NT2/D1 (cell line): ENCODE measurements around the gene PLCB1.

Experiments
- SUZ12 ChIP-seq: IDR thresholded peaks from 2 replicates; pipeline ENCODE4 v1.6.1; 2011; ENCODE audit not compliant: insufficient read length, insufficient read depth; ENCODE audit errors: extremely low read depth
- YY1 ChIP-seq: IDR thresholded peaks from 2 replicates; pipeline ENCODE4 v1.6.1; 2011; ENCODE audit not compliant: insufficient read length, insufficient read depth
- ZNF274 ChIP-seq: IDR thresholded peaks from 2 replicates; pipeline ENCODE4 v1.6.1; 2011; ENCODE audit warnings: mild to moderate bottlenecking, low read depth, low read length

DNA sequence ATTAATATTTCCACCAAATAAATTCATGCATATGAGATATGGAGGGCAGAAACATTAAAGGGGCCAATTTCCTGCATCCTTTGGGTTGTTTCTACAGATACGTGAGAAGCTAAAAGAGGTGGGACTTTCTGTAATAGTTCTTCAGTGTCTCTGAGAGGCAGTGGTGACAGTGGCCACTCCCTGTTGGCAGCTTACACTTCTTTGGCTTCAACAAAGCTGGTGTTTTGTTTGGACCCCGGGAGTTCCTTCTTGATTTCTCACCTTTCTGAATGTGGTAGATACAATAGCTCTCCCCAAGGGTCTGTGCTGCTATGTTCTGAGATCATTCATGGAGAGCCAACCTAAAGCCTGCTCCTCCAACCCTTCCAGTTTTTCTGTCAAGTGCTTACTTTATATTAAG is 7.8 kb downstream of the PLCB1 start:
- no peak for TF ChIP-seq ZNF274
- TF ChIP-seq SUZ12: no peak
- no peak for TF ChIP-seq YY1
